ENCODE results near the gene AP2A2. TPM values are rescaled to one million over a fixed set of nuclear protein-coding genes. Genes with fewer than 3 reads are reported as not detected.

AP2A2 gene
- total RNA-seq, 1 donor from 2014 or later, result 58.7 TPM

- H3K36me3 ChIP-seq, result no peaks in the 10 kb centered on the region
- peaks cover 31% of the 10 kb centered on the region for H3K4me1 ChIP-seq
- no peak overlapping the region for H3K4me3 ChIP-seq
- no peak for TF ChIP-seq POLR2A (IDR thresholded peaks at IDR 0.05)
- TF ChIP-seq POLR2AphosphoS5 (IDR thresholded peaks at IDR 0.05; ENCODE audit: insufficient read depth in 1 of 2, low read depth in 1 of 2), result no peak
- TF ChIP-seq CTCF (IDR thresholded peaks at IDR 0.05), result no peak
- no peaks in the 10 kb centered on the region for H3K9me3 ChIP-seq
- H3K27me3 ChIP-seq, result no peaks in the 10 kb centered on the region
- intact Hi-C loops (cut with DNase I), result no loop called here
- no peak for DNase-seq (ENCODE audit: extremely low spot score in 2 of 2)
- H3K27ac ChIP-seq, result no peak overlapping the region
These were observed 1.8 kb upstream of the AP2A2 start for GRCh38 chr11:923691-924405.

GRCh38 chr11:924406-925157 is 1.1 kb upstream of the AP2A2 start:
- H3K27me3 ChIP-seq, result no peaks in the 10 kb centered on the region
- TF ChIP-seq CTCF (IDR thresholded peaks at IDR 0.05) (no peak), POLR2A (IDR thresholded peaks at IDR 0.05) (no peak), POLR2AphosphoS5 (IDR thresholded peaks at IDR 0.05; ENCODE audit: insufficient read depth in 1 of 2, low read depth in 1 of 2) (no peak)
- no peak for DNase-seq (ENCODE audit: extremely low spot score in 2 of 2)
- H3K36me3 ChIP-seq, result no peaks in the 10 kb centered on the region
- H3K4me1 ChIP-seq, result peaks cover 38% of the 10 kb centered on the region
- H3K9me3 ChIP-seq, result no peaks in the 10 kb centered on the region
- H3K4me3 ChIP-seq, result peak overlapping the region; percentile 84 to 100
- peak overlapping the region; percentile 93 for H3K27ac ChIP-seq
- intact Hi-C loops (cut with DNase I), result no loop called here

GRCh38 chr11:925158-925495 is 543 bp upstream of the AP2A2 start:
- H3K4me1 ChIP-seq, result peaks cover 40% of the 10 kb centered on the region
- intact Hi-C loops (cut with DNase I), result no loop called here
- no peaks in the 10 kb centered on the region for H3K36me3 ChIP-seq
- DNase-seq (ENCODE audit: extremely low spot score in 2 of 2), result no peak
- peak overlapping the region; percentile 93 for H3K27ac ChIP-seq
- H3K9me3 ChIP-seq, result no peaks in the 10 kb centered on the region
- no peak for TF ChIP-seq POLR2AphosphoS5 (IDR thresholded peaks at IDR 0.05; ENCODE audit: insufficient read depth in 1 of 2, low read depth in 1 of 2)
- TF ChIP-seq POLR2A (IDR thresholded peaks at IDR 0.05), result no peak
- H3K27me3 ChIP-seq, result no peaks in the 10 kb centered on the region
- H3K4me3 ChIP-seq, result peak overlapping the region; percentile 84 to 100

- Histone ChIP-seq H3K36me3 (no peaks in the 10 kb centered on the region), H3K4me1 (peaks cover 53% of the 10 kb centered on the region), H3K27ac (peak overlapping the region; percentile 93), H3K9me3 (no peaks in the 10 kb centered on the region), H3K27me3 (no peaks in the 10 kb centered on the region), H3K4me3 (peak overlapping the region; percentile 84 to 100)
- TF ChIP-seq CTCF (IDR thresholded peaks at IDR 0.05), result no peak
- no peak for TF ChIP-seq POLR2AphosphoS5 (IDR thresholded peaks at IDR 0.05; ENCODE audit: insufficient read depth in 1 of 2, low read depth in 1 of 2)
- TF ChIP-seq POLR2A (IDR thresholded peaks at IDR 0.05), result no peak
- intact Hi-C loops (cut with DNase I), result no loop called here
- no peak for DNase-seq (ENCODE audit: extremely low spot score in 2 of 2)
These were observed 759 bp downstream of the AP2A2 start for GRCh38 chr11:926341-926916.

GRCh38 chr11:927871-928270 is 2.2 kb downstream of the AP2A2 start:
- TF ChIP-seq CTCF (IDR thresholded peaks at IDR 0.05) (no peak), POLR2A (IDR thresholded peaks at IDR 0.05) (no peak), POLR2AphosphoS5 (IDR thresholded peaks at IDR 0.05; ENCODE audit: insufficient read depth in 1 of 2, low read depth in 1 of 2) (no peak)
- no peaks in the 10 kb centered on the region for H3K9me3 ChIP-seq
- H3K4me3 ChIP-seq, result no peak overlapping the region
- no peaks in the 10 kb centered on the region for H3K27me3 ChIP-seq
- DNase-seq (ENCODE audit: extremely low spot score in 2 of 2), result no peak
- no peaks in the 10 kb centered on the region for H3K36me3 ChIP-seq
- H3K4me1 ChIP-seq, result peaks cover 66% of the 10 kb centered on the region
- intact Hi-C loops (cut with DNase I), result no loop called here
- no peak overlapping the region for H3K27ac ChIP-seq

Data from vagina (tissue), 2 donors.